Prostate gland (tissue), 2 donors: ENCODE results near the gene ANKRD27.
"Not testable (repeated sequence)": the region's sequence is repeated elsewhere in the genome, so short reads cannot be mapped to it uniquely, and the experiment has no call there.

ENCODE experiments used
- CTCF ChIP-seq, 4 experiments: fragments of 200-600 bp in 2 of 4; fragments of 450-650 bp in 2 of 4; sonication (generic) in 2 of 4; IDR thresholded peaks; 1 replicate in 3 of 4; 2 replicates in 1 of 4; pipeline ENCODE4 v1.5.1; 2016 to 2019; ENCODE audit warnings: antibody characterized with exemption in 4 of 4, mild to moderate bottlenecking in 2 of 4, moderate library complexity in 2 of 4
- POLR2A ChIP-seq: fragments of 450-650 bp; IDR thresholded peaks from one replicate; pipeline ENCODE4 v1.6.1; 2016; ENCODE audit warnings: antibody characterized with exemption, mild to moderate bottlenecking
- POLR2AphosphoS5 ChIP-seq: sonication (generic); formaldehyde crosslinking; IDR thresholded peaks from one replicate; pipeline ENCODE4 v1.6.1; 2017; ENCODE audit warnings: antibody characterized with exemption

DNA sequence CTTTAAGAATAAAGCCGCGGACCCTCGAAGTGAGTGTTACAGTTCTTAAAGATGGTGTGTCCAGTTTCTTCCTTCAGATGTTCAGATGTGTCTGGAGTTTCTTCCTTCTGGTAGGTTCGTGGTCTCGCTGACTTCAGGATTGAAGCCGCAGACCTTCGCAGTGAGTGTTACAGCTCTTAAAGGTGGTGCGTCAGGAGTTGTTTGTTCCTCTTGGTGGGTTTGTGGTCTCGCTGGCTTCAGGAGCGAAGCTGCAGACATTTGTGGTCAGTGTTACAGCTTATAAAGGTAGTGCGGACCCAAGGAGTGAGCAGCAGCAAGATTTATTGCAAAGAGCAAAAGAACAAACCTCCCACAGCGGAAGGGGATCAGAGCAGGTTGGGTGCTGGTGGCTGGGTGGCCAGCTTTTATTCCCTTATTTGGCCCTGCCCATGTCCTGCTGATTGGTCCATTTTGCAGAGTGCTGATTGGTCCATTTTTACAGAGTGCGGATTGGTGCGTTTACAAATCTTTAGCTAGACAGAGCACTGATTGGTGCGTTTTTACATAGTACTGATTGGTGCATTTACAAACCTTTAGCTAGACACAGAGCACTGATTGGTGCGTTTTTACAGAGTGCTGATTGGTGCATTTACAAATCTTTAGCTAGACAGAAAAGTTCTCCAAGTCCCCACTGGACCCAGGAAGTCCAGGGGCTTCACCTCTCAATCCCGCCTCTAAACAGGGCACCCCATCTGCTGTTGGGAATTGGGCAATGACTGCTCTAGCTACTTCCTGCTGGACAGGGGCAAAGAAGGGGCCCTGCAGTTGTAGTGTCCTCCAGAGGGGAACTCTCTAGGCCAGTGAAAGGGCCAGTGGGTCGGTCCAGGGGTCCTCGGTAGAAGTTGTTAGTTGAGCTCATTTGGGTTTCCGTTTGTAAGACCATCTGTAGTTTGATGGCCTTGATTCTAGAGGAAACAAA lies 18.4 kb upstream of the ANKRD27 start:
- not testable (repeated sequence) for TF ChIP-seq CTCF (IDR thresholded peaks at IDR 0.05); POLR2A; POLR2AphosphoS5
